ES-I3 (cell line): Measurements from ENCODE around the gene RRN3.
"Not testable (repeated sequence)": the region's sequence is repeated elsewhere in the genome, so short reads cannot be mapped to it uniquely, and the experiment has no call there.

Experiments used
- H3K36me3 ChIP-seq: 2 replicates; pipeline ENCODE4 v1.6.1; 2013; ENCODE audit warnings: mild to moderate bottlenecking, low read length, control low read depth, moderate library complexity; ENCODE audit not compliant: insufficient read depth
- H3K4me1 ChIP-seq: 2 replicates; pipeline ENCODE4 v1.6.1; 2013; ENCODE audit warnings: mild to moderate bottlenecking, control low read depth, low read length; ENCODE audit not compliant: insufficient read depth
- H3K9ac ChIP-seq: 2 replicates; pipeline ENCODE4 v1.6.1; 2013; ENCODE audit warnings: low read depth, mild to moderate bottlenecking, low read length, moderate library complexity
- H3K9me3 ChIP-seq: 2 replicates; pipeline ENCODE4 v1.6.1; 2013; ENCODE audit warnings: mild to moderate bottlenecking, low read length, moderate library complexity; ENCODE audit not compliant: control insufficient read depth, insufficient read depth

RRN3 gene

DNA sequence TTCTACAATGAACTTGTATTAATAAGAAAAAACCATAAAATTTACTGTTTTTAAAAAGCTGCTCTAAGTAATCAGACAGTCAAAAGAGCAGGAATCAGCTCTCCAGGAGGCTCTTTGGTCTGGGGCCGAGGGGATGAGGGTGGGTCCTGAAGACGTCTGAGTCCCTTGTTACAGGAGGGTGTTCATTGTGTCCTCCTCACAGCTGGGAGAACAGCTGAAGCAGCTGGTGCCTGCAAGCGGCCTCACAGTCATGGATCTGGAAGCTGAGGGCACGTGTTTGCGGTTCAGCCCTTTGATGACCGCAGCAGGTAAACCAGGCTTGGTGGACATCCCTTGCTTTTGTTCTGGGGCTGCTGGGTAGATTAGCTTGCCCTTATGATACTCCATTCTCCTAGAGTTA is 64.3 kb downstream of the RRN3 start:
- H3K9ac ChIP-seq, H3K9me3 ChIP-seq: not testable (repeated sequence)
- Histone ChIP-seq H3K36me3 (peaks cover 28% of the 10 kb centered on the region), H3K4me1 (peaks cover 15% of the 10 kb centered on the region)

DNA sequence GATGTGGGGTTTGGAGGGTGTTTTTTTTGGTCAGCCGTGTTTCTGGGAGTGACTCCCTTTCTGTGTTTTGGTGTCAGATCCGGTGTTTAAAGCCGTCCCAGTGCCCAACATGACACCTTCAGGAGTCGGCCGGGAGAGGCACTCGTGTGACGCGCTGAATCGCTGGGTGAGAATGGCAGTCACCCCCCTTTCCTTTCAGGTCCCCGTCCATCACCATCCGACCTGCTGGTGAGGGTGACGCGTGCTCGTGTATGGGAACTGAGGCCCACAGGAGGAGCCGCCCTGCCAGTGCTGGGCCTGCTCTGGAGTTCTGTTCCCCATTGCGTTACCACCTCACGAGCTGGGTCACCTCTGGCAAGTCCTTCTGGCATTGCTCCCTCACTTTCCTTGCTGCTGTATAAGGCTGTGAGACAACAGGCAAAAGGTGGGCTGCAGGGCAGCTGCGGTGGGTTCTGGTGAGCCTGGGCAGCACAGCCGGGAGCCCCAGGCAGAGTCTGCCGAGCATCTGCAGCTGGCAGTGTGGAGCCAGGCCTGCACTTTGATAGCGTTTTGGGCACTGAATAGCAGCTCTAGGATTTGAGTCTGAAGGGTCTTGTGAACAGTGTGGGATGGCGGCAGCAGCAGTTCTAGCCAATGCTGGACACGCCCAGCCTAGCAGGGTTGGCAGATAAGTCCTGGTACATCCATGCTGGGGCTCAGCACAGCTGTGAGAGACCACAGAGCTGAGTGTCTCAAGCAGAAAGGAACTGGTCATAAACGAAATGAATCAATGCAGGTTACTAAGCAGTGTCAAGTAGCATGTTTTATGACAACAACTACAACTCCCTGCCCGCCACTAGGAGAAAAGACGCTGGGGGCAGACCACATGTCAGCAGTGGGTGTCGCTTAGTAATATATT is 65.0 kb downstream of the RRN3 start:
- peaks cover 23% of the 10 kb centered on the region for H3K36me3 ChIP-seq
- peaks cover 15% of the 10 kb centered on the region for H3K4me1 ChIP-seq
- not testable (repeated sequence) for H3K9ac ChIP-seq, H3K9me3 ChIP-seq

- not testable (repeated sequence) for H3K9me3 ChIP-seq, H3K9ac ChIP-seq
- H3K4me1 ChIP-seq: peaks cover 15% of the 10 kb centered on the region
- peaks cover 16% of the 10 kb centered on the region for H3K36me3 ChIP-seq
These were observed 65.7 kb downstream of the RRN3 start for GRCh38 chr16:15028345-15028715.

- peaks cover 15% of the 10 kb centered on the region for H3K4me1 ChIP-seq
- not testable (repeated sequence) for H3K36me3 ChIP-seq, H3K9ac ChIP-seq, H3K9me3 ChIP-seq
These were observed 66.3 kb downstream of the RRN3 start for GRCh38 chr16:15027503-15028344.

DNA sequence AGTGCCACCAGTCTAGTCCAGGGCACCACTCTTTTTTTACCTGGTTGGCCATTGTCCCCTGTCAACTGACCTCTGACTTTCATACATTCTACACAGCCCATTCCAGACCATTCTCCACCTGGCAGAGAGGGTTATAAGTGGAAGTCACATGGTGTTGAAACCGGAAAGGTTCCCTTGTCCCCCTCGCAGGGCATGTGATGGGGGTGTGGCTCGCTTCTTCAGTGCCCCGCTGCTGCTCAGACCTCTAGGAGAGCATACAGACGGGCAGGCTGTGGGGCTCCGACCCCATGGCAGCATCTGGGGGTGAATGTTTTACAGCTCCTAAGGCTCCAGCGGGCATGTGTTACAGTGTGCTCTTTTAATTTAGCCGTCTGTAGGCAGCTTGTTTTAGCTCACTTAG is 67.0 kb downstream of the RRN3 start:
- H3K4me1 ChIP-seq: peaks cover 15% of the 10 kb centered on the region
- H3K9ac ChIP-seq, H3K9me3 ChIP-seq, H3K36me3 ChIP-seq: not testable (repeated sequence)

GRCh38 chr16:15025234-15025951 is 68.7 kb downstream of the RRN3 start:
- not testable (repeated sequence) for H3K9ac ChIP-seq

GRCh38 chr16:15024858-15025199 is 69.2 kb downstream of the RRN3 start:
- H3K9ac ChIP-seq, H3K9me3 ChIP-seq, H3K36me3 ChIP-seq: not testable (repeated sequence)
- H3K4me1 ChIP-seq: peaks cover 15% of the 10 kb centered on the region

More at GRCh38 chr16:15025234-15025951, 68.7 kb downstream of the RRN3 start:
- not testable (repeated sequence) for H3K36me3 ChIP-seq, H3K9me3 ChIP-seq
- H3K4me1 ChIP-seq: peaks cover 15% of the 10 kb centered on the region

DNA sequence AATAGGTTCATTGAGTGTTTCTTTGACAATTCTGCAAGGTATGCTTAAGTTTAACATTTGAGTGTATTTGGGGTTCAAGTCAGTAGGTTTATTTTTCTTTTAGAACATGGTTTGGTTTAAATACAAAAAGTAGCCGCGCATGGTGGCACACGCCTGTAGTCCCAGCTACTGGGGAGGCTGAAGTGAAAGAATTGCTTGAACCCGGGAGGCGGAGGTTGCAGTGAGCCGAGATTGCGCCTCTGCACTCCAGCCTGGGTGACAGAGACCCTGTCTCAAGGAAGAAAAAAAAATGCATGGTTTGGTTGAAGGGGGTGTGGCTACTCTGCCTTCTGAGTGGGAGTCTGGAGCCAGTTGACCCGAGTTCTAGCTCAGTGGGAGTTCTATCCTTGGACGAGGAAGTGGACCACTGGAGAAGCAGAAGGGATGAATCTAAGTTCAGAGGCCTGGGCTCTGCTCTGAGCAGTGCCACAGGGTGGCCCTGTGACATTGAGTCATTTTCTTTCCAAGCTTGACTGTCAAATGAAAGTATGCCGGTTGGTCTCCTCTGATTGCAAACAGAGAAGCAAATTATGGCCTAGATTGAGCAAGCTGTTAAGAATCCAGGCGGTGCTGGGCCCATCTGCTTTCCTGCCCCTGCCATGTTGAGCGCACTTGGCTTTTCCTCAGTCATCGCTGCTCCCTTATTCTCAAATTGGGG is 70.5 kb downstream of the RRN3 start:
- not testable (repeated sequence) for H3K36me3 ChIP-seq, H3K9me3 ChIP-seq, H3K9ac ChIP-seq
- peaks cover 15% of the 10 kb centered on the region for H3K4me1 ChIP-seq

GRCh38 chr16:15022194-15022593 is 71.9 kb downstream of the RRN3 start:
- not testable (repeated sequence) for H3K9ac ChIP-seq, H3K4me1 ChIP-seq, H3K9me3 ChIP-seq, H3K36me3 ChIP-seq

GRCh38 chr16:15021429-15021828 is 72.6 kb downstream of the RRN3 start:
- H3K9me3 ChIP-seq, H3K4me1 ChIP-seq, H3K36me3 ChIP-seq, H3K9ac ChIP-seq: not testable (repeated sequence)

GRCh38 chr16:15016951-15017580 is 77.0 kb downstream of the RRN3 start:
- not testable (repeated sequence) for H3K9ac ChIP-seq, H3K4me1 ChIP-seq, H3K9me3 ChIP-seq
- H3K36me3 ChIP-seq: peaks cover 15% of the 10 kb centered on the region

GRCh38 chr16:15016354-15016753 is 77.7 kb downstream of the RRN3 start:
- H3K9ac ChIP-seq, H3K9me3 ChIP-seq, H3K4me1 ChIP-seq: not testable (repeated sequence)
- peaks cover 13% of the 10 kb centered on the region for H3K36me3 ChIP-seq

GRCh38 chr16:15015671-15016070 is 78.4 kb downstream of the RRN3 start:
- H3K36me3 ChIP-seq: peaks cover 11% of the 10 kb centered on the region
- not testable (repeated sequence) for H3K4me1 ChIP-seq, H3K9me3 ChIP-seq, H3K9ac ChIP-seq

GRCh38 chr16:15012941-15013340 is 81.1 kb downstream of the RRN3 start:
- not testable (repeated sequence) for H3K9me3 ChIP-seq, H3K4me1 ChIP-seq, H3K9ac ChIP-seq, H3K36me3 ChIP-seq
